IMR-90 (cell line): ENCODE data around the gene NFATC3. TPM values are rescaled to one million over a fixed set of nuclear protein-coding genes. Genes with fewer than 3 reads are reported as not detected.

Experiments
- ATAC-seq: fragments of 200-7000 bp; cut with Tn5 transposase; 2 replicates; pipeline ENCODE4 v1.9.1; 2020; ENCODE audit warnings: low read depth, mild to moderate bottlenecking, moderate library complexity
- BruUV-seq: library from RNA; stranded (reverse); fragments of 400-500 nt; replicated peaks from 2 replicates; lab custom pipeline; 2021; lab: Mats Ljungman, UMichigan
- CTCF ChIA-PET: fragments of 300-600 bp; formaldehyde crosslinking; extraction: SDS; loops from one replicate; lab custom pipeline; 2021; ENCODE audit warnings: antibody characterized with exemption; lab: Yijun Ruan, JAX
- POLR2A ChIA-PET: fragments of 300-600 bp; sonication (Branson Sonifier 250); formaldehyde crosslinking; loops from one replicate; lab custom pipeline; 2022; ENCODE audit warnings: antibody characterized with exemption; ENCODE audit not compliant: unreplicated experiment; lab: Charles Lee
- DNase-seq: peaks from one replicate; pipeline ENCODE4 v3.0.0; 2013
- H2AFZ ChIP-seq: replicated peaks from 2 replicates; pipeline ENCODE3; 2013; ENCODE audit warnings: low read length, mild to moderate bottlenecking; ENCODE audit not compliant: poor library complexity
- H2AK5ac ChIP-seq: 2 replicates; pipeline ENCODE4 v1.6.1; 2013; ENCODE audit warnings: low read depth, low read length, inconsistent platforms
- H2AK9ac ChIP-seq: replicated peaks from 2 replicates; pipeline ENCODE3; 2013; ENCODE audit warnings: mild to moderate bottlenecking, low read depth, low read length, moderate library complexity; ENCODE audit not compliant: poor library complexity
- H2BK120ac ChIP-seq: 2 replicates; pipeline ENCODE4 v1.6.1; 2013; ENCODE audit warnings: low read depth, low read length, inconsistent platforms
- H2BK15ac ChIP-seq: 3 replicates; pipeline ENCODE4 v1.6.1; 2013; ENCODE audit warnings: low read depth, low read length, inconsistent platforms
- H2BK20ac ChIP-seq: 2 replicates; pipeline ENCODE4 v1.6.1; 2013; ENCODE audit warnings: low read depth, mild to moderate bottlenecking, inconsistent platforms, low read length, moderate library complexity
- H2BK5ac ChIP-seq: 2 replicates; pipeline ENCODE4 v1.6.1; 2013; ENCODE audit warnings: mild to moderate bottlenecking, low read depth, low read length, inconsistent platforms; ENCODE audit not compliant: poor library complexity, severe bottlenecking
- H3K14ac ChIP-seq: replicated peaks from 2 replicates; pipeline ENCODE4 v1.6.1; 2013; ENCODE audit warnings: low read depth, low read length, inconsistent platforms
- H3K18ac ChIP-seq: 2 replicates; pipeline ENCODE4 v1.6.1; 2013; ENCODE audit warnings: low read depth, low read length, control low read depth
- H3K23ac ChIP-seq: 2 replicates; pipeline ENCODE4 v1.6.1; 2013; ENCODE audit warnings: low read depth, low read length, inconsistent platforms
- H3K27ac ChIP-seq: 2 replicates; pipeline ENCODE4 v1.5.1; 2013; ENCODE audit warnings: mild to moderate bottlenecking, control low read depth, low read length; ENCODE audit not compliant: insufficient read depth
- H3K27me3 ChIP-seq: 2 replicates; pipeline ENCODE4 v1.6.1; 2013; ENCODE audit warnings: low read length; ENCODE audit not compliant: control insufficient read depth, insufficient read depth
- H3K36me3 ChIP-seq: 2 replicates; pipeline ENCODE4 v1.6.1; 2013; ENCODE audit warnings: low read length, mixed read lengths; ENCODE audit not compliant: control insufficient read depth, insufficient read depth
- H3K4ac ChIP-seq: 2 replicates; pipeline ENCODE4 v1.6.1; 2013; ENCODE audit warnings: low read depth, low read length, inconsistent platforms
- H3K4me1 ChIP-seq: 2 replicates; pipeline ENCODE4 v1.6.1; 2013; ENCODE audit warnings: low read length, mixed read lengths; ENCODE audit not compliant: control insufficient read depth, insufficient read depth
- H3K4me2 ChIP-seq: 2 replicates; pipeline ENCODE4 v1.6.1; 2013; ENCODE audit warnings: low read depth, mild to moderate bottlenecking, control low read depth, low read length, moderate library complexity
- H3K4me3 ChIP-seq: 2 replicates; pipeline ENCODE4 v1.5.1; 2013; ENCODE audit warnings: low read depth, mild to moderate bottlenecking, control low read depth, low read length, moderate library complexity; ENCODE audit not compliant: insufficient read depth
- H3K56ac ChIP-seq: 2 replicates; pipeline ENCODE4 v1.6.1; 2013; ENCODE audit warnings: low read length, inconsistent platforms; ENCODE audit not compliant: insufficient read depth; ENCODE audit errors: extremely low read depth
- H3K79me1 ChIP-seq, 2 experiments: 2 replicates each; pipeline ENCODE4 v1.6.1; 2013; ENCODE audit warnings: low read length in 2 of 2, inconsistent platforms in 1 of 2, low read depth in 1 of 2
- H3K9ac ChIP-seq: 2 replicates; pipeline ENCODE4 v1.6.1; 2013; ENCODE audit warnings: low read depth, low read length, control low read depth
- H3K9me1 ChIP-seq: 2 replicates; pipeline ENCODE4 v1.6.1; 2013; ENCODE audit warnings: low read length, inconsistent platforms; ENCODE audit not compliant: insufficient read depth
- H3K9me3 ChIP-seq: 2 replicates; pipeline ENCODE4 v1.6.1; 2013; ENCODE audit warnings: low read length; ENCODE audit not compliant: control insufficient read depth, insufficient read depth
- H4K20me1 ChIP-seq: 2 replicates; pipeline ENCODE4 v1.6.1; 2013; ENCODE audit warnings: low read length, inconsistent platforms; ENCODE audit not compliant: insufficient read depth
- H4K5ac ChIP-seq: 2 replicates; pipeline ENCODE4 v1.6.1; 2013; ENCODE audit warnings: mild to moderate bottlenecking, low read depth, low read length, control low read depth
- H4K8ac ChIP-seq, 2 experiments: 2 replicates each; pipeline ENCODE4 v1.6.1; 2013; ENCODE audit warnings: low read depth in 2 of 2, low read length in 2 of 2, control low read depth in 1 of 2, inconsistent platforms in 1 of 2
- H4K91ac ChIP-seq: 2 replicates; pipeline ENCODE4 v1.6.1; 2013; ENCODE audit warnings: low read depth, low read length, inconsistent platforms; ENCODE audit not compliant: insufficient read depth
- WGBS, 2 experiments: methylation state at CpG; one replicate each; pipeline versions ENCODE4 v1.1.5 to v1.1.7; 2013; ENCODE audit warnings: missing lambda C conversion rate in 2 of 2; ENCODE audit not compliant: insufficient read length in 1 of 2; ENCODE audit errors: extremely low coverage in 2 of 2; 5-methylcytosine and 5-hydroxymethylcytosine counted together
- dilution Hi-C: fragments of 300-500 bp; cut with HindIII; formaldehyde crosslinking; loops from one replicate; pipeline ENCODE4 v1.14.3; 2018; ENCODE audit warnings: low sequenced_read_pairs; ENCODE audit not compliant: unreplicated experiment
- in situ Hi-C: fragments of 300-500 bp; cut with MboI; formaldehyde crosslinking; loops from 3 replicates; pipeline ENCODE4 v1.14.3; 2019; ENCODE audit warnings: low sequenced_read_pairs, inconsistent platforms, mixed read lengths
- intact Hi-C: fragments of 100-400 bp; cut with micrococcal nuclease; formaldehyde crosslinking; loops from 2 replicates; pipeline ENCODE4 v1.10.0; 2022
- polyA plus RNA-seq, 3 experiments: library from polyadenylated mRNA; depleted of rRNA; stranded (reverse); fragments of >200 nt; gene quantifications; 2 replicates each; pipeline ENCODE4 v1.2.3, GENCODE V29; 2012; ENCODE audit warnings: low replicate concordance in 1 of 3
- total RNA-seq: library from RNA; depleted of rRNA; stranded (reverse); fragments of >200 nt; gene quantifications from 2 replicates; pipeline ENCODE4 v1.2.3, GENCODE V29; 2012
- TF ChIP-seq, protein P1 (sequence below): fragments of 150-350 bp; IDR thresholded peaks from 2 replicates; pipeline ENCODE4 v1.6.1; 2017; ENCODE audit warnings: mild to moderate bottlenecking, antibody characterized with exemption, low read length, low read depth

The NFATC3 gene
- total and polyA plus RNA-seq, 2 of the 4 experiments (the other 2 are of a cell fraction), result 6.3 to 21.5 TPM

GRCh38 chr16:68115851-68116250 lies 30.7 kb downstream of the NFATC3 start:
- no peak overlapping the region for H4K8ac ChIP-seq
- H3K4me1 ChIP-seq, result no peaks in the 10 kb centered on the region
- whole genome bisulfite sequencing, 2 experiments, result no CpG with 5 or more reads among the region's 2 CpGs
- no peak overlapping the region for H3K23ac ChIP-seq
- ChIA-PET CTCF (no interaction called here), POLR2A (no interaction called here)
- H3K9me1 ChIP-seq, result 0 out of 2 replicates have a peak, but pooled peaks cover 5% of the 10 kb centered on the region
- no peak overlapping the region for H3K4me3 ChIP-seq
- intact Hi-C loops (loop anchor here (2.0 kb wide), 1 partner anchor 29 kb away; no protein-coding TSS in a partner anchor), in situ Hi-C loops (no loop called here), dilution Hi-C loops (no loop called here)
- no peak overlapping the region for H4K91ac ChIP-seq
- H3K27ac ChIP-seq, result no peak overlapping the region
- H2AK5ac ChIP-seq, result no peak overlapping the region
- H3K4ac ChIP-seq, result no peak overlapping the region
- no peak overlapping the region for H2BK15ac ChIP-seq
- no peak overlapping the region for H2AK9ac ChIP-seq
- no peaks in the 10 kb centered on the region for H3K27me3 ChIP-seq
- H2BK120ac ChIP-seq, result no peak overlapping the region
- TF ChIP-seq, protein P1, sequence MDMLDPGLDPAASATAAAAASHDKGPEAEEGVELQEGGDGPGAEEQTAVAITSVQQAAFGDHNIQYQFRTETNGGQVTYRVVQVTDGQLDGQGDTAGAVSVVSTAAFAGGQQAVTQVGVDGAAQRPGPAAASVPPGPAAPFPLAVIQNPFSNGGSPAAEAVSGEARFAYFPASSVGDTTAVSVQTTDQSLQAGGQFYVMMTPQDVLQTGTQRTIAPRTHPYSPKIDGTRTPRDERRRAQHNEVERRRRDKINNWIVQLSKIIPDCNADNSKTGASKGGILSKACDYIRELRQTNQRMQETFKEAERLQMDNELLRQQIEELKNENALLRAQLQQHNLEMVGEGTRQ, result no peak
- H2AFZ ChIP-seq, result no peak overlapping the region
- peaks cover 2% of the 10 kb centered on the region; the same call in 1 of the 2 replicates for H3K9me3 ChIP-seq
- H4K20me1 ChIP-seq, result peaks cover 17% of the 10 kb centered on the region
- H2BK5ac ChIP-seq, result no peak overlapping the region
- BruUV-seq, result no TSS peak
- no peak overlapping the region for H3K4me2 ChIP-seq
- H3K36me3 ChIP-seq, result no peaks in the 10 kb centered on the region
- no peak overlapping the region for H3K56ac ChIP-seq
- H4K5ac ChIP-seq, result no peak overlapping the region
- H2BK20ac ChIP-seq, result no peak overlapping the region
- DNase-seq (no peak), ATAC-seq (no peak)
- no peak overlapping the region for H3K9ac ChIP-seq
- peaks cover 27 to 65% of the 10 kb centered on the region in 2 experiments for H3K79me1 ChIP-seq
- H3K14ac ChIP-seq, result no peak overlapping the region
- no peak overlapping the region for H3K18ac ChIP-seq
